Right forelimb (tissue), 1 donor: ENCODE results near the gene TPM4.
A peak's percentile ranks its signal among the peaks of the same experiment; 100 is the strongest.
"Not testable (repeated sequence)": the region's sequence is repeated elsewhere in the genome, so short reads cannot be mapped to it uniquely, and the experiment has no call there.

Experiments used
- DNase-seq: peaks from one replicate; pipeline ENCODE4 v3.0.0-alpha.2; 2018

TPM4 gene

GRCh38 chr19:16099314-16099965, 23.1 kb downstream of the TPM4 start:
- not testable (repeated sequence) for DNase-seq

GRCh38 chr19:16100524-16100923, 24.2 kb downstream of the TPM4 start:
- no peak for DNase-seq

GRCh38 chr19:16104722-16105121, 28.4 kb downstream of the TPM4 start:
- DNase-seq = no peak

DNA sequence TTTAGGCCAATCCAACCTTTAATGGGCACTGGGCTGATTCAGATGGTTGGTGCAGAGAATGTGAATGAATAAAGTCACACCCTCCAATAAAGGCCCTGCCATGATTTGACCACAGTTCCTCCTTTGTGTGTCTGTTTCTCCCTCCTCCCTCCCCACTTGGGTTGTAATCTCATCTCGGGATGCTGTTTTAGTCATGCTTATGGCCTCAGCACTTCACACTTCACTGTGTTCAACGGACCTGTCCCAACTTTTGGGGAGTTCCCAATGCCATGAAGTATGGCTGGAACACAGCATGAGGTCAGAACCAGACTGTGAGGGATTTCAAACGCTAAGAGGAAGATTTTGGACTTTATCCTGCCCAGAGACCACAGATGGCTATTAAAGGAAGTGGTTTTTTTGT, 29.8 kb downstream of the TPM4 start:
- DNase-seq = no peak

DNA sequence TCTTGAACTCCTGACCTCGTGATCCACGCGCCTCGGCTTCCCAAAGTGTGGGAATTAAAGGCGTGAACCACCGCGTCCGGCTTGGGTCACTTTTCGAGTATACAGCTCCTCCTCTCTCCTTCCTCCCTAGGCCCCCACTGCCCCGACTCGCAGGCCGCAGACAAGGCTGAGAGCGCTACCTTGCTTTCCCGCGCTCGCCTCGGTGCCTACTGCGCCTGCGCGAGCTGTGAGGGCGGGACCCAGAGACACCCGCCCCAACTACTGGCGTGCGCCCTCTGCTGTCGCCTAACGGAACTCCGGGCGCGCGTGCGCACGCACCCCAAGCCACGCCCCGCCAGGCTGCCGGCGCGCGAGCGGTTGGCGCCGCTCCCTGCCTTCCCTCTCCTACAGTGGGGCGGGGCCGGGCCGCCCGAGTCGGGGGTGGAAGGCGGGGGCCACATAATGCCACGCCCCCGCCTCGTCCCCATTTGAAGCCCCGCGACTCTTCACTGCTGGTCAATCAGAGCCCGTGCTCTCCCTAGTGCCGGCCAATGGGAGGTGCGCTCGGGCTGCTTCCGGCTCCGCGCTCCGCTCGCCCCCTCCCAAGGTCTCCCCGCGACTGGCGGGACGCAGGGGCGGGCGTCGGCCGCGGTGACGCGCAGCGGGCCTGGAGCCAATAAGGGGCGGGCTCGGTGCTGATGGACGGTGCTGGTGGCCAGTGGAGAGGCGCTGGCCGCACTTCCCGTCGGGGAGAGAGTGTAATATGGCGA, 35.0 kb downstream of the TPM4 start, which contains the start of gene RAB8A:
Gene RAB8A (plus strand): TSS at position 730 of the 749 bp plus-strand sequence. CDS start 13 bp downstream, at position 743.
- DNase-seq = peak; percentile 100

- no peak for DNase-seq
Measured at GRCh38 chr19:16111909-16112752, 35.8 kb downstream of the TPM4 start.

GRCh38 chr19:16112778-16113177, 36.5 kb downstream of the TPM4 start:
- DNase-seq = no peak

- DNase-seq = no peak
Measured at GRCh38 chr19:16113727-16114126, 37.4 kb downstream of the TPM4 start.

DNA sequence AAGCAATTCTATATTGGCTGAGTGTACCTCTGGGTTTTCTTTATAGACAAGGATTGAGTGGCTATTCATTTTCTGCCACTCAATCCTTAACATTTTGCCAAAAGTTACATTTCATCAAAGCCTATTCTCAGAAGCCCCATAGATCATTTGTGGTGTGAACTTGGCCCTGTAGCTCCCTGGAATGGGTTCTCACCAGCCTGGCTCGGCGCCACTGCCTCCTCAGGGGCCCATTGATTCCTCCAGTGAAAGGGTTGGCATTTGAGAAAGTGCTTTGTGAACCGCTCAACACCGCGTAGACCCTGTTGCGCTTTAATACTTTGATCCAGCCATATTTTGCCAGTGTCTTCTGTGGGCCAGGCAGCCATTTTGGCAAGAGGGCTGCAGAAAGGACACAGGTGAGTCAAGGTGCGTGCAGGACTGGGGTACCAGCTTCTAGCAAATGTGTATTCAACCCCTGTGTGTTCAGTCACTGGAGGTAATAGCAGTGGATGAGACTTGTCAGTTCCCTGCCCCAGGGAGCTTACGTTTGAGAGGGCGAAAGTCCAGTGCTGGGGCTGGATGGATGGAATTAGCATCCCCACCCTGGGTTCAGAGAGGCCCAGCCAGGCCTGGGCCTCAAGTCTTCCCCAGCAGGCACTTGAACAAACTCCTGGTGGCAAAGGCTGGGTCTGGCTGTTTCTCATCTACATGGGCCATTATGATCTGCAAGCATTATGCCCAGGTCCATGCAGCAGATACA, 39.2 kb downstream of the TPM4 start:
- no peak for DNase-seq

- DNase-seq = no peak
Measured at GRCh38 chr19:16116067-16116466, 39.8 kb downstream of the TPM4 start.

- no peak for DNase-seq
Measured at GRCh38 chr19:16117594-16118033, 41.3 kb downstream of the TPM4 start.

GRCh38 chr19:16118489-16119033, 42.3 kb downstream of the TPM4 start:
- DNase-seq = no peak

- not testable (repeated sequence) for DNase-seq
Measured at GRCh38 chr19:16119075-16119857, 43.0 kb downstream of the TPM4 start.

GRCh38 chr19:16121141-16121540, 44.8 kb downstream of the TPM4 start:
- DNase-seq = no peak

DNA sequence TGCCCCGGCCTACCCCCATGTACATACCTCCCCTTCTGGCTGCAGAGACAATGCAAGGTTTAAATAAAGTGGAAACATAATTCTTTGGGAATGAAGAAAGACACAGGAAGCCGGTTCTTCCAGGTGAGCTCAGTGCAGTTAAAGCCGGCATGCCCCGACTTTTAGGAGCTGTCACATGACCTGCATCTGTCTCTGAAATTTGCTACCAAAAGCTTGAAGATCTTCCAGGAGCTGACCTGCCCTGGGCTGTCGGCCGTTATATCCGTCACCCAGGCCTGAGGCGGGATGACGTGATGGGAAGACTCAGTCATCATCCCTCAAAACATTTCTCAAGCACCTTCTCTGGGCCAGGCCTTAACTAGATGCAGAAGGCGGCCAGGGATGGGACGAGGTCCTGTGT, 45.7 kb downstream of the TPM4 start:
- no peak for DNase-seq

GRCh38 chr19:16124953-16125352, 48.7 kb downstream of the TPM4 start:
- no peak for DNase-seq

- no peak for DNase-seq
Measured at GRCh38 chr19:16125737-16126495, 49.6 kb downstream of the TPM4 start.

DNA sequence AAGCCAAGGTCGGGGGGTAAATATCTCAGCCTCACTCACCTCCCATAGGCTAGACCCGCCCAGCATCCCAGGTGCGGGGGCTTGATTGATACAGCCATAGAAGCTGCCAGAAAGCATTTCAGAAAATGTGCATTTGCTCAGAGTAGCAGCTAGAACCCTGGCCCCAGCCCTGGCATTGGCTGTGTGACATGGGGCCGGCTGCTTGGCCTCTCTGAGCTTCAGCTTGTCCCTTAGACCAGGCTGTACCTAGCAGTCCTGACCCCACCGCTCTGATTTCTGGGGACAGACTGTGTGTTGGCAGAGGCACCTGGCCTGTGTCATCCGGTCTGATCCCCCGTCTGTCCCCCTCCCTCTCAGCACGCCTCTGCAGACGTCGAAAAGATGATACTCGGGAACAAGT, 50.8 kb downstream of the TPM4 start:
- DNase-seq = no peak

GRCh38 chr19:16127776-16128371, 51.6 kb downstream of the TPM4 start:
- no peak for DNase-seq

DNA sequence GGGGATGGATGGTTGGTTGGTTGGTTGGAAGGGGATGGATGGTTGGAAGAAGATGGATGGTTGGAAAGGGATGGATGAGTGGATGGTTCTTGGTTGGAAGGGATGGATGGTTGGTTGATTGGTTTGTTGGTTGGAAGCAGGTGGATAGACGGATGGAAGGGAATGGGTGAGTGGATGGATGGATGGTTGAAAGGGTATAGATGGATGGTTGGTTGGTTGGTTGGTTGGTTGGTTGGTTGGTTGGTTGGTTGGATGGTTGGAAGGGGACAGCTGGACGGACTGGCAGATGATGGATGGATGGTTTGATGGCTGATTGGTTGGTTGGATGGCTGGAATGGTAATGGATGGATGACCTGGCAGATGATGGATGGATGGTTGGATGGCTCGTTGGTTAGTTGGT, 55.4 kb downstream of the TPM4 start:
- no peak for DNase-seq
